ENCODE results near the gene MAP3K15. TPM values are rescaled to one million over a fixed set of nuclear protein-coding genes. Genes with fewer than 3 reads are reported as not detected.

MAP3K15 gene
- total RNA-seq, 1 experiment from 2014 or later: 1.2 TPM

DNA sequence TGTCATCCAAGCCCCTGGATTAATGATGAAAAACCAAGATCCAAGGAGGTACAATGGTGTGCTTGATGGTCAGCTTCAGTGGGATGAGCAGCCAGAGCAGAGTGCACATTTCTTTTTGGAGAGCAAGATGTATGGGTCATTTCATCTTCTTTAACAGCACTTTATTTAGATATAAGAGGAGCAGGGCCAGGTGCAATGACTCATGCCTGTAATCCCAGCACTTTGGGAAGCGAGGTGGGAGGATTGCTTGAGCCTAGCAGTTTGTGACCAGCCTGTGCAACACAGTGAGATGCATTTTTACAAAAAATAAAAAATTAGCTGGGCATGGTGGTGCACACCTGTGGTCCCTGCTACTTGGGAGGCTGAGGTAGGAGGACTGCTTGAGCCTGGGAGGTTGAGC is 45.3 kb upstream of the MAP3K15 start:
- Histone ChIP-seq H4K5ac (ENCODE audit: insufficient read length, low read depth, low read length) (no peak overlapping the region), H3K4ac (ENCODE audit: low read depth, low read length) (no peak overlapping the region), H4K20me1 (ENCODE audit: control insufficient read depth, insufficient read depth, insufficient read length) (no peaks in the 10 kb centered on the region), H3K27ac (ENCODE audit: insufficient read length, low read depth, low read length) (no peak overlapping the region), H3K79me2 (ENCODE audit: insufficient read depth, low read length) (no peaks in the 10 kb centered on the region), H4K8ac (replicated peaks; ENCODE audit: insufficient read length, low read depth, low read length) (no peak overlapping the region), H2BK20ac (ENCODE audit: low read depth, low read length, poor library complexity, severe bottlenecking) (no peak overlapping the region), H3K14ac (ENCODE audit: insufficient read depth, low read length) (no peak overlapping the region), H2AFZ (ENCODE audit: low read length) (no peak overlapping the region), H3K23ac (ENCODE audit: insufficient read length, low read depth, low read length) (no peak overlapping the region), H3K18ac (ENCODE audit: insufficient read length, low read depth, low read length) (no peak overlapping the region), H3K79me1 (ENCODE audit: insufficient read depth, low read depth, low read length, poor library complexity, severe bottlenecking) (no peaks in the 10 kb centered on the region), H2BK12ac (ENCODE audit: insufficient read length, low read depth, low read length) (no peak overlapping the region), H3K4me2 (ENCODE audit: insufficient read depth, insufficient read length, low read length) (no peak overlapping the region), H3K4me1 (ENCODE audit: insufficient read depth, low read length) (no peaks in the 10 kb centered on the region), H3K9ac (ENCODE audit: extremely low read depth, insufficient read length, low read length) (no peak overlapping the region), H2BK15ac (ENCODE audit: low read depth, low read length) (no peak overlapping the region), H2AK5ac (ENCODE audit: insufficient read length, low read length) (no peak overlapping the region), H2BK5ac (ENCODE audit: insufficient read length, low read length) (no peak overlapping the region), H3K23me2 (ENCODE audit: insufficient read length, low read depth, low read length, poor library complexity, severe bottlenecking) (no peaks in the 10 kb centered on the region), H3K56ac (ENCODE audit: insufficient read length, low read depth, low read length) (no peak overlapping the region), H4K91ac (ENCODE audit: insufficient read length, low read depth, low read length) (no peak overlapping the region), H3T11ph (ENCODE audit: low read length) (no peak overlapping the region), H3K9me3 (ENCODE audit: control insufficient read depth, low read depth, low read length) (peaks cover 41% of the 10 kb centered on the region), H2BK120ac (ENCODE audit: low read depth, low read length, poor library complexity, severe bottlenecking) (no peak overlapping the region), H3K27me3 (ENCODE audit: insufficient read depth, low read length) (no peaks in the 10 kb centered on the region)
- DNase-seq: no peak
- Mint-ChIP-seq H3K9me3 (peaks cover 64 to 65% of the 10 kb centered on the region in 2 experiments), H3K27ac (no peak overlapping the region), H3K4me1 (no peaks in the 10 kb centered on the region), H3K4me3 (no peak overlapping the region), H3K27me3 (ENCODE audit: low read depth) (no peaks in the 10 kb centered on the region), H3K36me3 (ENCODE audit: insufficient read depth in 1 of 3, low read depth in 3 of 3) (peaks cover 0 to 4% (median 4%) of the 10 kb centered on the region in 3 experiments; a peak in 2 of 7 replicates)
- TF ChIP-seq, protein P1, sequence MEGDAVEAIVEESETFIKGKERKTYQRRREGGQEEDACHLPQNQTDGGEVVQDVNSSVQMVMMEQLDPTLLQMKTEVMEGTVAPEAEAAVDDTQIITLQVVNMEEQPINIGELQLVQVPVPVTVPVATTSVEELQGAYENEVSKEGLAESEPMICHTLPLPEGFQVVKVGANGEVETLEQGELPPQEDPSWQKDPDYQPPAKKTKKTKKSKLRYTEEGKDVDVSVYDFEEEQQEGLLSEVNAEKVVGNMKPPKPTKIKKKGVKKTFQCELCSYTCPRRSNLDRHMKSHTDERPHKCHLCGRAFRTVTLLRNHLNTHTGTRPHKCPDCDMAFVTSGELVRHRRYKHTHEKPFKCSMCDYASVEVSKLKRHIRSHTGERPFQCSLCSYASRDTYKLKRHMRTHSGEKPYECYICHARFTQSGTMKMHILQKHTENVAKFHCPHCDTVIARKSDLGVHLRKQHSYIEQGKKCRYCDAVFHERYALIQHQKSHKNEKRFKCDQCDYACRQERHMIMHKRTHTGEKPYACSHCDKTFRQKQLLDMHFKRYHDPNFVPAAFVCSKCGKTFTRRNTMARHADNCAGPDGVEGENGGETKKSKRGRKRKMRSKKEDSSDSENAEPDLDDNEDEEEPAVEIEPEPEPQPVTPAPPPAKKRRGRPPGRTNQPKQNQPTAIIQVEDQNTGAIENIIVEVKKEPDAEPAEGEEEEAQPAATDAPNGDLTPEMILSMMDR (conservative IDR thresholded peaks at IDR 0.05): no peak
- no CpG with 5 or more reads among the region's 1 CpG for WGBS (ENCODE audit: extremely low coverage, insufficient read length, low lambda C conversion rate)
